ENCODE measurements around the gene TOP1.

The TOP1 gene

DNA sequence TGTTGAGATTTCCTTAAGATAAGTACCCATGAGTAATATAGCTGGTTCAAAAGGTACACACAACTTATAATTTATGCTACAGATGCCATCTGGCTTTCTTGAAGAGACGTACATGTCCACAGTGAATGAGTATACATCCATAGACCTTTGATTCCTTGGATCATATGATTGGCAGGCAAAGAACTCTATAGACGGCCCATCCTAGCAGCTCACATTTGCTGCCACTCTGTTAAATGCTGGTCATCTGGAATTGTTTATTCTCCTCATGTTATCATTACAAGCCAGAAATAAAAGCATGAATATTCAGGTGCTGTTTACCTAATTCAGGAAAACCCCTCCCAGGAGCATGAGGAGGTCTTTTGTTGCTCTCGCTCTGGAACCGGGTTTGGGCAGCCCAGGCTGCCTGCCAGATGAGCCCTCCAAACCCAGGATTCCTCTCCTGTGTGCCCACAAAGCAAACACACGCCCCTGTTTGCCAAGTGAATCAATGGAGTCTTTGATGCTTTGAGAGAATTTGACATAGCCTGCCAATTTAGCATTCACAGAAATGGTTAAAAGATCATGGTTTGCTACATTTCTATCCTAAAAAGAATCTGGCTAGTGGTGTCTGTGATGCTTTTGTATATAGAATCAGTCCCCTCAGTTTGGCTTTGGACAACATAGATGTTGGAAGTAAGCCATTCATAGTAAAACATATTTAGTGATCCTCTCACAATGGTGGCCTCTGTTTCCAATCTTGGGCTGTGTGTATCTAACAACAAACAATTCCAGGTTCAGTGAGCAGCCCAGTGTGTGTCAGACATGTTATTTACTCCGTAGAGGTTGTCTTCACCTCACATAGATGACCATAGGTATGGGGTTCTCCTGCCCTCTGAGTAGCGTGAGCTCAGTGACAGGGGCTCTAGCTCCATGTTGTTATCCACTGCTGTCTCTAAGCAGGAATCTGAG is 91.3 kb downstream of the TOP1 start:
- intact Hi-C loops (cut with DNase I; ENCODE audit: low total_unique reads) = no loop called here
- no peak for DNase-seq
- Histone ChIP-seq H3K27me3 (no peaks in the 10 kb centered on the region), H3K27ac (no peak overlapping the region), H3K4me3 (no peak overlapping the region), H3K9me3 (no peaks in the 10 kb centered on the region), H3K4me1 (no peaks in the 10 kb centered on the region), H3K36me3 (peaks cover 86 to 100% (median 96%) of the 10 kb centered on the region in 3 donors)
- TF ChIP-seq, protein P1, sequence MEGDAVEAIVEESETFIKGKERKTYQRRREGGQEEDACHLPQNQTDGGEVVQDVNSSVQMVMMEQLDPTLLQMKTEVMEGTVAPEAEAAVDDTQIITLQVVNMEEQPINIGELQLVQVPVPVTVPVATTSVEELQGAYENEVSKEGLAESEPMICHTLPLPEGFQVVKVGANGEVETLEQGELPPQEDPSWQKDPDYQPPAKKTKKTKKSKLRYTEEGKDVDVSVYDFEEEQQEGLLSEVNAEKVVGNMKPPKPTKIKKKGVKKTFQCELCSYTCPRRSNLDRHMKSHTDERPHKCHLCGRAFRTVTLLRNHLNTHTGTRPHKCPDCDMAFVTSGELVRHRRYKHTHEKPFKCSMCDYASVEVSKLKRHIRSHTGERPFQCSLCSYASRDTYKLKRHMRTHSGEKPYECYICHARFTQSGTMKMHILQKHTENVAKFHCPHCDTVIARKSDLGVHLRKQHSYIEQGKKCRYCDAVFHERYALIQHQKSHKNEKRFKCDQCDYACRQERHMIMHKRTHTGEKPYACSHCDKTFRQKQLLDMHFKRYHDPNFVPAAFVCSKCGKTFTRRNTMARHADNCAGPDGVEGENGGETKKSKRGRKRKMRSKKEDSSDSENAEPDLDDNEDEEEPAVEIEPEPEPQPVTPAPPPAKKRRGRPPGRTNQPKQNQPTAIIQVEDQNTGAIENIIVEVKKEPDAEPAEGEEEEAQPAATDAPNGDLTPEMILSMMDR (IDR thresholded peaks at IDR 0.05) = no peak

DNA sequence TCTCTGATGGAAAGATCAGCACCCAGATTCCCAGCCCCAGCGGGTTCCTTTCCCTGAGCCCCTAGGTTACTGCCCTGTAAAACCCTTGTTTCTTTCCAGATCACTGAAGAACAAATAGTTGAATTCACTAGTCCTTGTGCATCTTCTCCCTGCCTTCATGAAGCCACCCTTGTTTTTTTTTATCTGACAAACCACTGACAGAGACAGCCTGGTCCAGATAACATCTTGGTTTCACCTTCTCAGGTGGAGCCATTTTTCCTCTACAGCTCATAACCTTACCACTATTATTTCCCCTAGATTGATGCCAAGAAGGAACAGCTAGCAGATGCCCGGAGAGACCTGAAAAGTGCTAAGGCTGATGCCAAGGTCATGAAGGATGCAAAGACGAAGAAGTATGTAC is 92.8 kb downstream of the TOP1 start:
- no peak overlapping the region for H3K27ac ChIP-seq

DNA sequence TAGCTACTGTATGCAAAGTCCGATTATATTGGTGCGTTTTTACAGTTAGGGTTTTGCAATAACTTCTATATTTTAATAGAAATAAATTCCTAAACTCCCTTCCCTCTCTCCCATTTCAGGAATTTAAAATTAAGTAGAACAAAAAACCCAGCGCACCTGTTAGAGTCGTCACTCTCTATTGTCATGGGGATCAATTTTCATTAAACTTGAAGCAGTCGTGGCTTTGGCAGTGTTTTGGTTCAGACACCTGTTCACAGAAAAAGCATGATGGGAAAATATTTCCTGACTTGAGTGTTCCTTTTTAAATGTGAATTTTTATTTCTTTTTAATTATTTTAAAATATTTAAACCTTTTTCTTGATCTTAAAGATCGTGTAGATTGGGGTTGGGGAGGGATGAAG is 95.0 kb downstream of the TOP1 start:
- intact Hi-C loops (cut with DNase I; ENCODE audit: low total_unique reads) = no loop called here
- DNase-seq = no peak
- TF ChIP-seq, protein P1 (IDR thresholded peaks at IDR 0.05) = no peak
- no peaks in the 10 kb centered on the region for H3K9me3 ChIP-seq
- peaks cover 56 to 77% (median 75%) of the 10 kb centered on the region in 3 donors for H3K36me3 ChIP-seq
- H3K27me3 ChIP-seq = no peaks in the 10 kb centered on the region
- H3K4me3 ChIP-seq = no peak overlapping the region
- no peak overlapping the region for H3K27ac ChIP-seq
- H3K4me1 ChIP-seq = no peaks in the 10 kb centered on the region

More for the DNA sequence above, 92.8 kb downstream of the TOP1 start:
- Histone ChIP-seq H3K27me3 (no peaks in the 10 kb centered on the region), H3K4me3 (no peak overlapping the region), H3K9me3 (no peaks in the 10 kb centered on the region), H3K4me1 (no peaks in the 10 kb centered on the region), H3K36me3 (peaks cover 71 to 99% (median 96%) of the 10 kb centered on the region in 3 donors)
- TF ChIP-seq, protein P1 (IDR thresholded peaks at IDR 0.05) = no peak
- intact Hi-C loops (cut with DNase I; ENCODE audit: low total_unique reads) = no loop called here
- no peak for DNase-seq

DNA sequence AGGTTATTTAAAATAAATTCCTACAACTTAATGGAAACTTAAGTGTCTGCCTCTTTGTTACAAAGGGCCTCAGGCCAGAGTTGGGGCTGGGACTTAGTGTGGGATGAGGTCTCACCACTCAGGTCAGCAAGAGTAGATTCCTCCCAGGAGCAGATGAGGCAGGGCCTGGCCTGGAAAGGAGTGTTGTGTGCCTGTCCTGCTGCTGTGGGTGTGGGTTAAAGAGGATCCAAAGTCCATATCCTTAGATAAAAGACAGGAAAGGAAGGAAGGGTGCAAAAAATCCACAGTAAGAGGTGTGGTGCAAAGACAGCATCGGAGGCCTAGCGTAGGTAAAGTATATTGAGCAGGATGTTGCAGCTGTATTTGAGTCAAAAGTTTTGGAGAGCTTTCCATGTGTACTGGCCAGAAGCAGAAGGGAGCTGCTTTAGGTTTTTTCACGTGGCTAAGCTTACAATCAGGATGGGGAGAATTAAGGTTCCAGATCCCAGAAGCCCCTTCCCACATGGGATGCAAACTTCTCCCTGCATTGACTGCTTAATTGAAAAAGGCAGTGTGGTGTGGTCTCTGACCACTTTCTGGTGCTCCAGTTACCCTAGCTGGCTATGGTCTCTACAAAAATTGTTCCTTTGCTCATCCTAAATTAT is 96.0 kb downstream of the TOP1 start:
- H3K27ac ChIP-seq = no peak overlapping the region
- DNase-seq = no peak

More for the DNA sequence above, 96.0 kb downstream of the TOP1 start:
- Histone ChIP-seq H3K4me3 (no peak overlapping the region), H3K4me1 (no peaks in the 10 kb centered on the region), H3K36me3 (peaks cover 46 to 67% (median 65%) of the 10 kb centered on the region in 3 donors), H3K27me3 (no peaks in the 10 kb centered on the region), H3K9me3 (no peaks in the 10 kb centered on the region)
- intact Hi-C loops (cut with DNase I; ENCODE audit: low total_unique reads) = no loop called here
- TF ChIP-seq, protein P1 (IDR thresholded peaks at IDR 0.05) = no peak

Measured in tibial artery (tissue), 4 donors.